Suprapubic skin (tissue), 4 donors: ENCODE results near the gene PUM1. TPM values are rescaled to one million over a fixed set of nuclear protein-coding genes. Genes with fewer than 3 reads are reported as not detected.
"Not testable (repeated sequence)": the region's sequence is repeated elsewhere in the genome, so short reads cannot be mapped to it uniquely, and the experiment has no call there.

Source experiments
- DNase-seq, 2 donors: peaks; one replicate each; pipeline ENCODE4 v3.0.0-alpha.2; 2019; ENCODE audit warnings: low spot score in 2 of 2
- H3K27ac ChIP-seq: fragments of 200-600 bp; sonication (generic); one replicate; pipeline ENCODE4 v1.5.1; 2019
- H3K27me3 ChIP-seq: fragments of 200-600 bp; sonication (generic); one replicate; pipeline ENCODE4 v1.5.1; 2019
- H3K36me3 ChIP-seq: fragments of 200-600 bp; sonication (generic); one replicate; pipeline ENCODE4 v1.5.1; 2019
- H3K4me1 ChIP-seq: fragments of 200-600 bp; sonication (generic); one replicate; pipeline ENCODE4 v1.5.1; 2019
- H3K4me3 ChIP-seq: fragments of 200-600 bp; sonication (generic); one replicate; pipeline ENCODE4 v1.5.1; 2019; ENCODE audit warnings: mild to moderate bottlenecking
- H3K9me3 ChIP-seq: fragments of 200-600 bp; sonication (generic); one replicate; pipeline ENCODE4 v1.5.1; 2019
- CTCF ChIP-seq, 2 donors: fragments of 200-600 bp in 1 of 2; fragments of 450-650 bp in 1 of 2; sonication (generic) in 1 of 2; IDR thresholded peaks; one replicate each; pipeline ENCODE4 v1.5.1; 2016 to 2019; ENCODE audit warnings: antibody characterized with exemption in 2 of 2, mild to moderate bottlenecking in 1 of 2, moderate library complexity in 1 of 2
- EP300 ChIP-seq: sonication (generic); formaldehyde crosslinking; IDR thresholded peaks from one replicate; pipeline ENCODE4 v1.6.1; 2017; ENCODE audit warnings: antibody characterized with exemption
- POLR2A ChIP-seq, 2 donors: fragments of 450-650 bp; IDR thresholded peaks; one replicate each; pipeline ENCODE4 v1.6.1; 2017; ENCODE audit warnings: antibody characterized with exemption in 2 of 2, mild to moderate bottlenecking in 2 of 2, moderate library complexity in 2 of 2
- POLR2AphosphoS5 ChIP-seq, 3 donors: sonication (generic); formaldehyde crosslinking; IDR thresholded peaks; one replicate each; pipeline ENCODE4 v1.6.1; 2017; ENCODE audit warnings: antibody characterized with exemption in 3 of 3
- WGBS: methylation state at CpG from one replicate; pipeline ENCODE4 v1.1.5; 2018; 5-methylcytosine and 5-hydroxymethylcytosine counted together
- total RNA-seq, 4 donors: library from RNA; depleted of rRNA; stranded (reverse); fragments of >200 nt; gene quantifications; one replicate each; pipeline ENCODE4 v1.1.0, GENCODE V29; 2016

PUM1 gene
- total RNA-seq, 4 donors from 2014 or later, result 100 to 132 (median 110) TPM

- H3K27ac ChIP-seq, result no peak overlapping the region
- no peak overlapping the region for H3K4me3 ChIP-seq
- TF ChIP-seq POLR2AphosphoS5 (IDR thresholded peaks at IDR 0.05) (no peak), CTCF (IDR thresholded peaks at IDR 0.05) (no peak), EP300 (no peak), POLR2A (IDR thresholded peaks at IDR 0.05) (no peak)
- peaks cover 87% of the 10 kb centered on the region for H3K36me3 ChIP-seq
- DNase-seq, result no peak
- H3K27me3 ChIP-seq, result no peaks in the 10 kb centered on the region
- no peaks in the 10 kb centered on the region for H3K4me1 ChIP-seq
- no peaks in the 10 kb centered on the region for H3K9me3 ChIP-seq
Observed at GRCh38 chr1:30940541-30940940, 125.0 kb downstream of the PUM1 start.

- no peaks in the 10 kb centered on the region for H3K4me1 ChIP-seq
- no peak overlapping the region for H3K4me3 ChIP-seq
- no peak overlapping the region for H3K27ac ChIP-seq
- peaks cover 88% of the 10 kb centered on the region for H3K36me3 ChIP-seq
- TF ChIP-seq EP300 (no peak), POLR2A (IDR thresholded peaks at IDR 0.05) (no peak), POLR2AphosphoS5 (IDR thresholded peaks at IDR 0.05) (no peak), CTCF (IDR thresholded peaks at IDR 0.05) (no peak)
- WGBS, result 91% methylated on average over 18 of the region's 20 CpGs
- no peaks in the 10 kb centered on the region for H3K27me3 ChIP-seq
- DNase-seq, result no peak
- H3K9me3 ChIP-seq, result no peaks in the 10 kb centered on the region
Observed at GRCh38 chr1:30936541-30937171, 128.9 kb downstream of the PUM1 start.

- H3K36me3 ChIP-seq, result peaks cover 86% of the 10 kb centered on the region
- H3K4me3 ChIP-seq, H3K27me3 ChIP-seq, H3K4me1 ChIP-seq, H3K9me3 ChIP-seq, DNase-seq, H3K27ac ChIP-seq: not testable (repeated sequence)
- no CpG with 5 or more reads among the region's 4 CpGs for WGBS
Observed at GRCh38 chr1:30935758-30936157, 129.8 kb downstream of the PUM1 start.

- 69% methylated on average over 3 of the region's 3 CpGs for WGBS
Observed at GRCh38 chr1:30934613-30935012, 130.9 kb downstream of the PUM1 start.

GRCh38 chr1:30933874-30934252 is 131.7 kb downstream of the PUM1 start:
- H3K9me3 ChIP-seq, result no peaks in the 10 kb centered on the region
- no peak overlapping the region for H3K27ac ChIP-seq
- DNase-seq, result no peak
- no peaks in the 10 kb centered on the region for H3K4me1 ChIP-seq
- H3K36me3 ChIP-seq, result peaks cover 69% of the 10 kb centered on the region
- no peak overlapping the region for H3K4me3 ChIP-seq
- H3K27me3 ChIP-seq, result no peaks in the 10 kb centered on the region
- WGBS, result 53% methylated on average over 4 of the region's 4 CpGs
- TF ChIP-seq EP300 (no peak), CTCF (IDR thresholded peaks at IDR 0.05) (no peak), POLR2AphosphoS5 (IDR thresholded peaks at IDR 0.05) (no peak), POLR2A (IDR thresholded peaks at IDR 0.05) (no peak)

More at GRCh38 chr1:30934613-30935012, 130.9 kb downstream of the PUM1 start:
- no peak for DNase-seq
- TF ChIP-seq POLR2A (IDR thresholded peaks at IDR 0.05), result no peak
- no peak for TF ChIP-seq CTCF (IDR thresholded peaks at IDR 0.05)
- TF ChIP-seq EP300, result no peak
- TF ChIP-seq POLR2AphosphoS5 (IDR thresholded peaks at IDR 0.05), result no peak
- Histone ChIP-seq H3K27me3 (no peaks in the 10 kb centered on the region), H3K36me3 (peaks cover 77% of the 10 kb centered on the region), H3K4me3 (no peak overlapping the region), H3K9me3 (no peaks in the 10 kb centered on the region), H3K4me1 (no peaks in the 10 kb centered on the region), H3K27ac (no peak overlapping the region)
